Suppressor macrophage (primary cell): ENCODE results near the gene GFRA1.
"Not testable (repeated sequence)": the region's sequence is repeated elsewhere in the genome, so short reads cannot be mapped to it uniquely, and the experiment has no call there.

ENCODE experiments used
- DNase-seq, 4 experiments: peaks; one replicate each; pipeline ENCODE4 v3.0.0-alpha.2; 2020 to 2022

The GFRA1 gene

GRCh38 chr10:116195583-116195982 is 77.4 kb downstream of the GFRA1 start:
- DNase-seq: no peak

- DNase-seq: no peak
Measured at GRCh38 chr10:116195039-116195438, 78.0 kb downstream of the GFRA1 start.

GRCh38 chr10:116194061-116194460 is 78.9 kb downstream of the GFRA1 start:
- DNase-seq: no peak

- DNase-seq: no peak
Measured at GRCh38 chr10:116190883-116191282, 82.1 kb downstream of the GFRA1 start.

GRCh38 chr10:116186273-116186672 is 86.7 kb downstream of the GFRA1 start:
- no peak for DNase-seq

- no peak for DNase-seq
Measured at GRCh38 chr10:116185199-116185867, 87.7 kb downstream of the GFRA1 start.

GRCh38 chr10:116184512-116184794 is 88.6 kb downstream of the GFRA1 start:
- no peak for DNase-seq

GRCh38 chr10:116183733-116184511 is 89.1 kb downstream of the GFRA1 start:
- no peak for DNase-seq

- DNase-seq: no peak
Measured at GRCh38 chr10:116182426-116182825, 90.6 kb downstream of the GFRA1 start.

- no peak for DNase-seq
Measured at GRCh38 chr10:116178086-116178605, 94.9 kb downstream of the GFRA1 start.

- no peak for DNase-seq
Measured at GRCh38 chr10:116175231-116175630, 97.8 kb downstream of the GFRA1 start.

GRCh38 chr10:116171505-116171904 is 101.5 kb downstream of the GFRA1 start:
- DNase-seq: no peak

GRCh38 chr10:116170815-116171250 is 102.2 kb downstream of the GFRA1 start:
- no peak for DNase-seq

GRCh38 chr10:116169782-116170445 is 103.1 kb downstream of the GFRA1 start:
- no peak for DNase-seq

- no peak for DNase-seq
Measured at GRCh38 chr10:116168745-116169144, 104.3 kb downstream of the GFRA1 start.

GRCh38 chr10:116168329-116168728 is 104.7 kb downstream of the GFRA1 start:
- no peak for DNase-seq

GRCh38 chr10:116165941-116166340 is 107.1 kb downstream of the GFRA1 start:
- DNase-seq: not testable (repeated sequence)

GRCh38 chr10:116164291-116164690 is 108.7 kb downstream of the GFRA1 start:
- DNase-seq: no peak

GRCh38 chr10:116163333-116164131 is 109.5 kb downstream of the GFRA1 start:
- no peak for DNase-seq

GRCh38 chr10:116162851-116163250 is 110.2 kb downstream of the GFRA1 start:
- no peak for DNase-seq

GRCh38 chr10:116160271-116160670 is 112.7 kb downstream of the GFRA1 start:
- DNase-seq: no peak

- no peak for DNase-seq
Measured at GRCh38 chr10:116159197-116159596, 113.8 kb downstream of the GFRA1 start.

- DNase-seq: no peak
Measured at GRCh38 chr10:116158036-116158435, 115.0 kb downstream of the GFRA1 start.
